Uterus (tissue), 4 donors: ENCODE data around the gene TRIM24. TPM values are rescaled to one million over a fixed set of nuclear protein-coding genes. Genes with fewer than 3 reads are reported as not detected.

Experiments
- DNase-seq, 2 donors: peaks; one replicate each; pipeline ENCODE4 v3.0.0-alpha.2; 2019 to 2020
- H3K27ac ChIP-seq, 2 donors: fragments of 200-600 bp; sonication (generic); 1 replicate in 1 of 2; 2 replicates in 1 of 2; pipeline ENCODE4 v1.5.1; 2016 to 2018
- H3K27me3 ChIP-seq, 2 donors: fragments of 200-600 bp; sonication (generic); one replicate each; pipeline ENCODE4 v1.5.1; 2018 to 2019; ENCODE audit warnings: control low read depth in 1 of 2
- H3K36me3 ChIP-seq, 2 donors: fragments of 200-600 bp; sonication (generic); one replicate each; pipeline ENCODE4 v1.5.1; 2019; ENCODE audit warnings: control low read depth in 1 of 2
- H3K4me1 ChIP-seq, 2 donors: fragments of 200-600 bp; sonication (generic); one replicate each; pipeline ENCODE4 v1.5.1; 2018 to 2019; ENCODE audit warnings: control low read depth in 1 of 2
- H3K4me3 ChIP-seq, 2 donors: fragments of 200-600 bp; sonication (generic); 1 replicate in 1 of 2; 2 replicates in 1 of 2; pipeline ENCODE4 v1.5.1; 2018 to 2019; ENCODE audit warnings: mild to moderate bottlenecking in 1 of 2
- H3K9me3 ChIP-seq, 2 donors: fragments of 200-600 bp; sonication (generic); one replicate each; pipeline ENCODE4 v1.5.1; 2019; ENCODE audit warnings: control low read depth in 1 of 2
- CTCF ChIP-seq, 4 experiments: fragments of 200-600 bp in 2 of 4; fragments of 450-650 bp in 2 of 4; sonication (generic) in 2 of 4; IDR thresholded peaks; one replicate each; pipeline ENCODE4 v1.5.1; 2016 to 2019; ENCODE audit warnings: antibody characterized with exemption in 4 of 4, mild to moderate bottlenecking in 2 of 4, moderate library complexity in 1 of 4
- POLR2A ChIP-seq, 2 donors: fragments of 450-650 bp; IDR thresholded peaks; one replicate each; pipeline ENCODE4 v1.6.1; 2016; ENCODE audit warnings: antibody characterized with exemption in 2 of 2, mild to moderate bottlenecking in 1 of 2, moderate library complexity in 1 of 2
- intact Hi-C: fragments of 100-400 bp; cut with DNase I; formaldehyde crosslinking; loops from one replicate; pipeline ENCODE4 v1.15.1; 2023; ENCODE audit warnings: low total_unique reads
- total RNA-seq, 4 donors: library from RNA; depleted of rRNA in 3 of 4; stranded (reverse); fragments of >200 nt in 3 of 4; gene quantifications; one replicate each; pipeline versions ENCODE4 v1.1.0 to v1.2.4, GENCODE V29; 2014 to 2023
- donor health status: DM: yes; HTN: yes; CAD: no.

TRIM24 gene
- total RNA-seq, 4 donors from 2014 or later = 5.9 to 20.6 (median 14.7) TPM

DNA sequence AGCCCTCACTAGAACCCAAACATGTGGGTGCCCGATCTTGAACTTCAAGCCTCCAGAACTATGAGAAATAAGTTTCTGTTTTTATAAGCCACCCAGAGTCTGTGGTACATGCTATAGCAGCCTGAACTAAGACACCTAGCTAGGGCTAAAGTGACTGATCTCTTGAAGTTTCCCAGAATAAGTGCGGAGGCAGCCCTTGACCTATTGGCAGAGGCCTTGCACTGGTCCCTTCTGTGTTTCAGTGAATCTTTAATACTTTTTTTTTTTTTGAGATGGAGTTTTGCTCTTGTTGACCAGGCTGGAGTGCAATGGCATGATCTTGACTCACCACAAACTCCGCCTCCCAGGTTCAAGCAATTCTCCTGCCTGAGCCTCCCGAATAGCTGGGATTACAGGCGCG, 156.0 kb downstream of the TRIM24 start:
- intact Hi-C loops = no loop called here
- Histone ChIP-seq H3K4me3 (no peak overlapping the region), H3K36me3 (no peaks in the 10 kb centered on the region), H3K4me1 (no peaks in the 10 kb centered on the region), H3K27me3 (no peaks in the 10 kb centered on the region), H3K9me3 (no peaks in the 10 kb centered on the region), H3K27ac (no peak overlapping the region)
- no peak for TF ChIP-seq CTCF (IDR thresholded peaks at IDR 0.05)
- TF ChIP-seq POLR2A (IDR thresholded peaks at IDR 0.05) = no peak
- DNase-seq = no peak

DNA sequence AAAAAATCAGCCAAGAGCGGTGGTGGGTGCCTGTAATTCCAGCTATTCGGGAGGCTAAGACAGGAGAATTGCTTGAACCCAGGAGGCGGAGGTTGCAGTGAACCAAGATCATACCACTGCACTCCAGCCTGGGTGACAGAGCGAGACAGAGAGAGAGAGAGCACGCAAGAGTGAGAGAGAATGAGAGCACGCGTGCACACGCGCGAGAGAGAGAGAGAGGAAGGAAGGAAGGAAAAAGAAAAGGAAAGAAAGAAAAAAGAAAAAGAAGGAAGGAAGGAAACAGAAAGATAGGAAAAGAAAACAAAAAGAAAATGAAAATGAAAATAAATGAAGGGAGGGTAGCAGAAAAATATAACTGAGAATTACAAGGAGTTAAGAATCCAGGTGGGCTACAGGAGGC, 158.4 kb downstream of the TRIM24 start:
- Histone ChIP-seq H3K27ac (no peak overlapping the region), H3K36me3 (no peaks in the 10 kb centered on the region), H3K27me3 (no peaks in the 10 kb centered on the region), H3K9me3 (no peaks in the 10 kb centered on the region), H3K4me3 (no peak overlapping the region), H3K4me1 (no peaks in the 10 kb centered on the region)
- intact Hi-C loops = no loop called here
- TF ChIP-seq CTCF (IDR thresholded peaks at IDR 0.05) (no peak), POLR2A (IDR thresholded peaks at IDR 0.05) (no peak)
- no peak for DNase-seq

- Histone ChIP-seq H3K27me3 (no peaks in the 10 kb centered on the region), H3K9me3 (no peaks in the 10 kb centered on the region), H3K4me3 (no peak overlapping the region), H3K4me1 (no peaks in the 10 kb centered on the region), H3K36me3 (no peaks in the 10 kb centered on the region), H3K27ac (no peak overlapping the region)
- intact Hi-C loops = no loop called here
- TF ChIP-seq CTCF (IDR thresholded peaks at IDR 0.05) = no peak
- no peak for TF ChIP-seq POLR2A (IDR thresholded peaks at IDR 0.05)
- no peak for DNase-seq
Observed at GRCh38 chr7:138618933-138619332, 158.9 kb downstream of the TRIM24 start.

DNA sequence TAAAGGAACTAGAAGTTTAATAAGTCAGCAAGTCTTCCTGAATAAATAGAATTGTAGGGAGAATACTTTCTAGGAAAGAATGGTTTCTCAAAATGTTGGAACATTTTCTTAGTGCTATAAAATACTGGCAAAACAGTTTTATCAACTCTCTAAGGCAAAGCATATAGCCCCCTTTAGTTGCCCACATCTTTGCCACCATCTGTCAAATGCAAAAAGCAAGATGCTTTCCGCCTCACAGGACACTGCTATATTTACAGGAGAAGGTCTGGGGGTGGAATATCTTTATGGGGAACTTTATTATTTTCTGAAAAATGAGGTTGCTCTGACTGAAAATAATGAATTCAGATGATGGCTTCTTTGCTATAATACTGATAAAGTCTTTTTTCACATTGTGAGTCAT, 162.8 kb downstream of the TRIM24 start:
- Histone ChIP-seq H3K9me3 (no peaks in the 10 kb centered on the region), H3K27me3 (no peaks in the 10 kb centered on the region), H3K27ac (no peak overlapping the region), H3K4me1 (no peaks in the 10 kb centered on the region), H3K4me3 (no peak overlapping the region), H3K36me3 (no peaks in the 10 kb centered on the region)
- TF ChIP-seq CTCF (IDR thresholded peaks at IDR 0.05) (no peak), POLR2A (IDR thresholded peaks at IDR 0.05) (no peak)
- DNase-seq = no peak
- intact Hi-C loops = no loop called here

DNA sequence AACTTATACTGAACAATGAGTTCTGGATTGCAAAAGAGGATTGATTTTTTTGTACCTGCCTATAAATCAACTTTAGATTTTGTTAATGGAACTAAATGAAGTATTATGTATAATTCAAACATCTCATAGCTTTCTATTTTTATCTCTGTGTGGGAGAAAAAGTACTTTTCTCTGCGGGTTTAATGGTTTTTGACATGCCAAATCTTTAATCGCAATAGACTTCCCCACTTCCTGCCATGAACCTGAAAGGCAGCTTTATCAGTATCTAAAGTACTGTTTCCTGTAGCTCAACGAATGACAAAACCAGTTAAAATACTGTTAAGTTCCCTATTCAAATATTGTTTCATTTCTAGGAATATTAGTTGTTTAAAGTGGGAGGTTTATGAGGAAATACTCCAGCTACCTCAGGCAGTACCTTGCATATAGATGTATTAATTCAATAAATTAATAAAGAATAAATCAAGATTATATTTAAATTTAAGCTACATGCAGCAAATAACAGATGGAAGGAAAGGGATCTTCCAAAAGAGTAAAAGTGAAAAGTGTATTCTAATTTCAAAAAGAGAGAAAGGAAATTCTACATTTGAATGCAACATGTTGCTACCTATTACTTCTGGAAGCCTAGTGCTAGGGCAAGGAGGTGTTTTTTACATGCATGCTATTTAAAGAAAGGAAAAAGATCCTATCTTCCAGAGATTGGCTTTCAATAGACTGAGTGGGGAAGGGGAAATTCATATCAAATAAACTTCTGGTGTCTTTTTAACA, 165.2 kb downstream of the TRIM24 start:
- intact Hi-C loops = no loop called here

More for the DNA sequence above, 165.2 kb downstream of the TRIM24 start:
- H3K36me3 ChIP-seq = no peaks in the 10 kb centered on the region
- no peaks in the 10 kb centered on the region for H3K4me1 ChIP-seq
- no peaks in the 10 kb centered on the region for H3K27me3 ChIP-seq
- no peaks in the 10 kb centered on the region for H3K9me3 ChIP-seq
- no peak for DNase-seq
- no peak for TF ChIP-seq CTCF (IDR thresholded peaks at IDR 0.05)
- no peak for TF ChIP-seq POLR2A (IDR thresholded peaks at IDR 0.05)
- H3K4me3 ChIP-seq = no peak overlapping the region
- H3K27ac ChIP-seq = no peak overlapping the region
